SH-SY5Y (cell line): ENCODE data around the gene EPB41L3.

Source experiments
- GATA2 ChIP-seq: IDR thresholded peaks from 2 replicates; pipeline ENCODE4 v1.6.1; 2011; ENCODE audit warnings: mild to moderate bottlenecking, low read depth, low read length
- GATA3 ChIP-seq: IDR thresholded peaks from 2 replicates; pipeline ENCODE4 v1.6.1; 2011; ENCODE audit warnings: low read depth, mild to moderate bottlenecking, low read length, moderate library complexity

GRCh38 chr18:5447442-5447841, 96.4 kb downstream of the EPB41L3 start:
- TF ChIP-seq GATA3 (no peak), GATA2 (no peak)
